HepG2 (cell line): ENCODE measurements around the gene TRIP4. TPM values are rescaled to one million over a fixed set of nuclear protein-coding genes. Genes with fewer than 3 reads are reported as not detected.
"Not testable (repeated sequence)": the region's sequence is repeated elsewhere in the genome, so short reads cannot be mapped to it uniquely, and the experiment has no call there.

ENCODE experiments used
- ATAC-seq: fragments of 200-7000 bp; cut with Tn5 transposase; 3 replicates; pipeline ENCODE4 v1.9.1; 2020; ENCODE audit warnings: mild to moderate bottlenecking, moderate library complexity
- BruUV-seq: library from RNA; stranded (reverse); fragments of 400-500 nt; replicated peaks from 2 replicates; lab custom pipeline; 2021; lab: Mats Ljungman, UMichigan
- CTCF ChIA-PET: fragments of 300-600 bp; formaldehyde crosslinking; extraction: SDS; loops from one replicate; lab custom pipeline; 2021; ENCODE audit warnings: low total read pairs, inconsistent platforms, low intra/inter-chr PET ratio; lab: Yijun Ruan, JAX
- POLR2A ChIA-PET: fragments of 350-600 bp; sonication (Branson Sonifier 250); formaldehyde crosslinking; loops from one replicate; lab custom pipeline; 2020; ENCODE audit warnings: antibody characterized with exemption, inconsistent platforms; lab: Yijun Ruan, JAX
- DNase-seq: peaks from one replicate; pipeline ENCODE4 v3.0.0-alpha.2; 2015; ENCODE audit warnings: low spot score
- FAIRE-seq: peaks from 3 replicates; lab custom pipeline; 2011; peaks lifted over from hg19 to GRCh38; lab: Jason Lieb, UNC
- H2AFZ ChIP-seq: one replicate; pipeline ENCODE4 v1.6.1; 2011; ENCODE audit warnings: low read length, inconsistent platforms
- H3K27ac ChIP-seq: fragments of 300-600 bp; 3 replicates; pipeline ENCODE4 v1.8.0; 2011; ENCODE audit warnings: mixed run types, mild to moderate bottlenecking, mixed read lengths, low read length, inconsistent platforms; ENCODE audit not compliant: insufficient read depth; ENCODE audit errors: extremely low read length
- H3K27me3 ChIP-seq, 2 experiments: fragments of 200-600 bp in 1 of 2; 2 replicates in 1 of 2; 3 replicates in 1 of 2; pipeline versions ENCODE4 v1.6.0 to v1.8.0; 2011; ENCODE audit warnings: low read length in 2 of 2, mild to moderate bottlenecking in 2 of 2, moderate library complexity in 2 of 2, inconsistent platforms in 1 of 2; ENCODE audit not compliant: insufficient read depth in 2 of 2, control insufficient read depth in 1 of 2
- H3K36me3 ChIP-seq, 2 experiments: fragments of 200-600 bp in 1 of 2; replicated peaks in 1 of 2; 2 replicates in 1 of 2; 3 replicates in 1 of 2; pipeline versions ENCODE4 v1.5.1 to v1.8.0; 2011; ENCODE audit warnings: low read length in 2 of 2, inconsistent platforms in 1 of 2; ENCODE audit not compliant: insufficient read depth in 2 of 2, control insufficient read depth in 1 of 2
- H3K4me1 ChIP-seq: 2 replicates; pipeline ENCODE4 v1.5.1; 2012; ENCODE audit warnings: low read length, inconsistent platforms; ENCODE audit not compliant: insufficient read depth
- H3K4me2 ChIP-seq: 2 replicates; pipeline ENCODE4 v1.6.0; 2011; ENCODE audit warnings: low read depth, low read length, inconsistent platforms
- H3K4me3 ChIP-seq, 3 experiments: fragments of 200-600 bp in 1 of 3; sonication (generic), shearing (Covaris generic) in 1 of 3; replicated peaks in 1 of 3; 2 replicates each; pipeline ENCODE4 v1.5.1; 2011 to 2016; ENCODE audit warnings: low read length in 3 of 3, inconsistent platforms in 2 of 3, low read depth in 2 of 3, mild to moderate bottlenecking in 2 of 3, control low read depth in 1 of 3, mixed read lengths in 1 of 3; ENCODE audit not compliant: insufficient read depth in 1 of 3
- H3K79me2 ChIP-seq: one replicate; pipeline ENCODE4 v1.6.1; 2011; ENCODE audit warnings: low read length, inconsistent platforms; ENCODE audit not compliant: insufficient read depth
- H3K9ac ChIP-seq: 2 replicates; pipeline ENCODE4 v1.6.0; 2011; ENCODE audit warnings: mild to moderate bottlenecking, low read depth, low read length, inconsistent platforms; ENCODE audit not compliant: insufficient read depth
- H3K9me3 ChIP-seq: 2 replicates; pipeline ENCODE4 v1.5.1; 2012; ENCODE audit warnings: mild to moderate bottlenecking, low read length
- H4K20me1 ChIP-seq: 2 replicates; pipeline ENCODE4 v1.6.0; 2011; ENCODE audit warnings: inconsistent platforms, mild to moderate bottlenecking, low read length, moderate library complexity; ENCODE audit not compliant: insufficient read depth
- ZNF121 ChIP-seq: sonication (generic); formaldehyde crosslinking; IDR thresholded peaks from 2 replicates; pipeline ENCODE4 v1.5.0; 2020; ENCODE audit warnings: mild to moderate bottlenecking, missing genetic modification reagents
- ZNF205 ChIP-seq: IDR thresholded peaks from 2 replicates; pipeline ENCODE4 v1.6.1; 2018; ENCODE audit warnings: missing biosample characterization, missing genetic modification reagents
- ZNF335 ChIP-seq: sonication (generic); formaldehyde crosslinking; IDR thresholded peaks from 2 replicates; pipeline ENCODE4 v1.4.0; 2020; ENCODE audit warnings: missing genetic modification reagents
- ZNF460 ChIP-seq: sonication (generic); formaldehyde crosslinking; IDR thresholded peaks from 2 replicates; pipeline ENCODE4 v1.5.1; 2020; ENCODE audit warnings: missing genetic modification reagents, mild to moderate bottlenecking, borderline replicate concordance
- ZNF660 ChIP-seq: sonication (generic); formaldehyde crosslinking; IDR thresholded peaks from 2 replicates; pipeline ENCODE4 v1.5.1; 2020; ENCODE audit warnings: mild to moderate bottlenecking, low read depth, missing genetic modification reagents, borderline replicate concordance
- ZNF740 ChIP-seq: sonication (generic); formaldehyde crosslinking; IDR thresholded peaks from 2 replicates; pipeline ENCODE4 v1.4.0; 2020; ENCODE audit warnings: missing genetic modification reagents
- ZNF770 ChIP-seq: sonication (generic); formaldehyde crosslinking; IDR thresholded peaks from 2 replicates; pipeline ENCODE4 v1.5.0; 2020; ENCODE audit warnings: mild to moderate bottlenecking, missing genetic modification reagents
- WGBS: methylation state at CpG from one replicate; pipeline ENCODE4 v1.1.6; 2017; ENCODE audit warnings: low lambda C conversion rate; 5-methylcytosine and 5-hydroxymethylcytosine counted together
- in situ Hi-C: cut with HindIII; loops from 2 replicates; pipeline ENCODE4 v1.10.0; 2017; ENCODE audit warnings: low pct_unique_long_range_greater_than_20kb; ENCODE audit not compliant: extremely low pct_ligation_motif_present
- intact Hi-C: fragments of 100-400 bp; cut with micrococcal nuclease; formaldehyde crosslinking; loops from one replicate; pipeline ENCODE4 v1.10.0; 2022; ENCODE audit not compliant: unreplicated experiment
- polyA plus RNA-seq, 8 experiments: library from polyadenylated mRNA; depleted of rRNA in 3 of 8; stranded (reverse) in 7 of 8; unstranded in 1 of 8; fragments of >200 nt; fragmentation: Illumina TruSeq in 4 of 8; extraction: Trizol in 4 of 8; gene quantifications; 2 replicates each; pipeline versions ENCODE4 v1.2.1 to v1.2.3, GENCODE V29; 2011 to 2016; ENCODE audit warnings: low read depth in 4 of 8, missing spikeins in 1 of 8, mixed read lengths in 1 of 8; ENCODE audit not compliant: insufficient read depth in 1 of 8
- total RNA-seq, 5 experiments: library from RNA; depleted of rRNA; stranded (reverse); fragments of >200 nt; fragmentation: Illumina TruSeq; extraction: Trizol; gene quantifications; 2 replicates each; pipeline ENCODE4 v1.2.3, GENCODE V29; 2016; ENCODE audit warnings: low read depth in 1 of 5

TRIP4 gene
- total and polyA plus RNA-seq, 2 of the 13 experiments (the other 11 are each of a cell fraction or from before 2014, with no cell fraction given): 7.1 to 11.8 TPM

- TF ChIP-seq ZNF335 (CRISPR knock-in tag): no peak
- peak; percentile 88 for TF ChIP-seq ZNF121
- TF ChIP-seq ZNF205 (CRISPR knock-in tag): no peak
- no peak for TF ChIP-seq ZNF660 (CRISPR knock-in tag)
These were observed 8.2 kb upstream of the TRIP4 start (continued) for GRCh38 chr15:64379216-64379960.

GRCh38 chr15:64380130-64380870 lies 7.3 kb upstream of the TRIP4 start:
- BruUV-seq, H3K36me3 ChIP-seq, FAIRE-seq, H3K9me3 ChIP-seq, DNase-seq, H3K27me3 ChIP-seq, H4K20me1 ChIP-seq, intact Hi-C loops, in situ Hi-C loops, CTCF ChIA-PET, POLR2A ChIA-PET: not testable (repeated sequence)
- TF ChIP-seq ZNF121 (0 out of 2 replicates have a peak, but pooled peaks have one; percentile 11), ZNF770 (peak; percentile 93), ZNF460 (peak; percentile 25; the same call in 1 of the 2 replicates), ZNF740 (CRISPR knock-in tag) (peak; percentile 44; the same call in 1 of the 2 replicates)
- Histone ChIP-seq H3K4me3 (peak overlapping the region; percentile 63 to 85 (median 76)), H3K27ac (peak overlapping the region; percentile 58), H3K9ac (peak overlapping the region; percentile 77), H3K4me1 (peaks cover 30% of the 10 kb centered on the region), H3K79me2 (peaks cover 26% of the 10 kb centered on the region), H3K4me2 (peak overlapping the region; percentile 86), H2AFZ (peak overlapping the region; percentile 17)
- ATAC-seq: peak; percentile 7
- WGBS: 30% methylated on average over 11 of the region's 11 CpGs
